ENCODE results near the gene BHLHE41. TPM values are rescaled to one million over a fixed set of nuclear protein-coding genes. Genes with fewer than 3 reads are reported as not detected.
A peak's percentile ranks its signal among the peaks of the same experiment; 100 is the strongest.

BHLHE41 gene
- total RNA-seq, 1 experiment from 2014 or later, result 81.0 TPM

DNA sequence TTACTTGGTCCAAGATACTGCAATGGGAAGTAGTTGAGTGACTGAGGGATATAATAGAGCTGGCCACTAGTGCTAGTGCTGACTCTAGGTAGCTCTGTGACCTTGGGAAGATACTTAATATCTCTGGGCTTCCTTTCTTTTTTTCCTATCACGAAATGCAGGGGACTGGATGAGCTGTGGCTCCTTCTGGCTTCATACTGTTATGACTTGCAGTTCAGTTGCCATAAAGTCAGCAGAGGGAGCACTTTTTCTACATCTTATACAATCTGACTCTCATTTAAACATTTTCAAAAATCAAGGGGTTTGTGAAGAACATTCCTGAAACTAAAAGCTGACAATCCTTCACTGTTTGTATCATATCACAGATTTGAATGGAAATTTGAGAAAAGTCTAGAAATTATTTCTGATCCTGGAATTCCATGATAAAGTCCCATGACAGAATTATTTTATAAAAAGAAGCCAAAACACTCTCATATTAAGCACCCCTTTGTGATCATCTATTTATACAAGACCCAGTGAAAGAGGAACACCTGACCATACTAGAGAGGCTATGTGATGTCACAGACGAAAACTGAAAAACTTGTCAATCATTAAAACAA lies 5.3 kb downstream of the BHLHE41 start:
- Histone ChIP-seq H3K9me2 (replicated peaks; ENCODE audit: low read length) (no peaks in the 10 kb centered on the region), H3K79me2 (ENCODE audit: low read length) (peaks cover 54% of the 10 kb centered on the region), H3K4me3 (ENCODE audit: low read length) (peak overlapping the region; percentile 77), H3K9me3 (ENCODE audit: low read length) (no peaks in the 10 kb centered on the region), H3K9ac (ENCODE audit: low read length) (peak overlapping the region; percentile 90), H3F3A (ENCODE audit: low read length, unreplicated experiment) (peaks cover 7% of the 10 kb centered on the region), H3K4me1 (ENCODE audit: insufficient read depth, low read length) (peaks cover 54% of the 10 kb centered on the region), H3K27me3 (ENCODE audit: low read length) (no peaks in the 10 kb centered on the region), H3K4me2 (ENCODE audit: low read length) (peak overlapping the region; percentile 92), H3K27ac (ENCODE audit: low read length) (peak overlapping the region; percentile 74), H3K36me3 (ENCODE audit: low read depth, low read length) (peaks cover 29% of the 10 kb centered on the region), H2AFZ (ENCODE audit: low read length) (no peak overlapping the region), H4K20me1 (ENCODE audit: low read length) (no peaks in the 10 kb centered on the region)
- ATAC-seq (peak; percentile 23), DNase-seq (peak; percentile 88)
- ChIA-PET POLR2A (ENCODE audit: unreplicated experiment) (interaction anchor here (0.6 kb wide), 2 partner anchors 670 to 703 kb away, joined by 3 read pairs; no protein-coding TSS in a partner anchor), CTCF (interaction anchor here (0.6 to 2.3 kb wide), 15 partner anchors 25 to 730 kb away, joined by 3 to 19 read pairs (median 4); partner anchors contain the start of gene SSPN)
- no TSS peak for BruUV-seq (replicated peaks)
- TF ChIP-seq, protein P1, sequence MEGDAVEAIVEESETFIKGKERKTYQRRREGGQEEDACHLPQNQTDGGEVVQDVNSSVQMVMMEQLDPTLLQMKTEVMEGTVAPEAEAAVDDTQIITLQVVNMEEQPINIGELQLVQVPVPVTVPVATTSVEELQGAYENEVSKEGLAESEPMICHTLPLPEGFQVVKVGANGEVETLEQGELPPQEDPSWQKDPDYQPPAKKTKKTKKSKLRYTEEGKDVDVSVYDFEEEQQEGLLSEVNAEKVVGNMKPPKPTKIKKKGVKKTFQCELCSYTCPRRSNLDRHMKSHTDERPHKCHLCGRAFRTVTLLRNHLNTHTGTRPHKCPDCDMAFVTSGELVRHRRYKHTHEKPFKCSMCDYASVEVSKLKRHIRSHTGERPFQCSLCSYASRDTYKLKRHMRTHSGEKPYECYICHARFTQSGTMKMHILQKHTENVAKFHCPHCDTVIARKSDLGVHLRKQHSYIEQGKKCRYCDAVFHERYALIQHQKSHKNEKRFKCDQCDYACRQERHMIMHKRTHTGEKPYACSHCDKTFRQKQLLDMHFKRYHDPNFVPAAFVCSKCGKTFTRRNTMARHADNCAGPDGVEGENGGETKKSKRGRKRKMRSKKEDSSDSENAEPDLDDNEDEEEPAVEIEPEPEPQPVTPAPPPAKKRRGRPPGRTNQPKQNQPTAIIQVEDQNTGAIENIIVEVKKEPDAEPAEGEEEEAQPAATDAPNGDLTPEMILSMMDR (conservative IDR thresholded peaks at IDR 0.05; ENCODE audit: low read depth, low read length), result peak; percentile 94
- TF ChIP-seq EZH2 (IDR thresholded peaks at IDR 0.05; ENCODE audit: low read length, unreplicated experiment) (no peak), EZH2phosphoT487 (IDR thresholded peaks at IDR 0.05; ENCODE audit: borderline replicate concordance, low read length) (no peak)
- intact Hi-C loops (cut with micrococcal nuclease), result loop anchor here (1.0 to 10.0 kb wide), 7 partner anchors 22 to 532 kb away; no protein-coding TSS in a partner anchor

DNA sequence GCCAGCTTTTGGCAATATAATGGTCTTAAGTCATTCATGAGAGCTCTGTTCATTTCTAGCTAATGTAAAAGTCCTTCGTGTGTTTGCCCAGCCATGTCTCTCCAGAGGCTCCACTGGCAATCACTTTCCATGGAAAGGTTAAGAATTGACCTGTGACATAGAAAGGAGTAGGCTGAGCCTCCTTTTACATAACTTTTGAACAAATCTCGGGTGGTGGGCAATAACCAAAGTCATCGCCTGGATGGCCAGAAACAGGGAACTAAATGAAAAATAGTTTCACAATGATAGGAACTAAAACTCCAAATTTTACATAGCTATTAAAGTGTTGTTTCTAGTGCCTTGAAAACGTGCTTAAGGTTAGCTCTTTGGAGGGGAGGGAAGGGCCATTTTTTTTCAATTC lies 6.5 kb downstream of the BHLHE41 start:
- Histone ChIP-seq H3F3A (ENCODE audit: low read length, unreplicated experiment) (peaks cover 7% of the 10 kb centered on the region), H3K4me2 (ENCODE audit: low read length) (no peak overlapping the region), H3K36me3 (ENCODE audit: low read depth, low read length) (peaks cover 22% of the 10 kb centered on the region), H3K27me3 (ENCODE audit: low read length) (no peaks in the 10 kb centered on the region), H3K9ac (ENCODE audit: low read length) (no peak overlapping the region), H3K4me1 (ENCODE audit: insufficient read depth, low read length) (peaks cover 61% of the 10 kb centered on the region), H3K4me3 (ENCODE audit: low read length) (no peak overlapping the region), H3K9me3 (ENCODE audit: low read length) (no peaks in the 10 kb centered on the region), H3K9me2 (replicated peaks; ENCODE audit: low read length) (no peaks in the 10 kb centered on the region), H4K20me1 (ENCODE audit: low read length) (no peaks in the 10 kb centered on the region), H3K79me2 (ENCODE audit: low read length) (peaks cover 42% of the 10 kb centered on the region), H3K27ac (ENCODE audit: low read length) (no peak overlapping the region), H2AFZ (ENCODE audit: low read length) (no peak overlapping the region)
- no TSS peak for BruUV-seq (replicated peaks)
- DNase-seq (no peak), ATAC-seq (no peak)
- TF ChIP-seq EZH2 (IDR thresholded peaks at IDR 0.05; ENCODE audit: low read length, unreplicated experiment), result no peak
- TF ChIP-seq, protein P1 (conservative IDR thresholded peaks at IDR 0.05; ENCODE audit: low read depth, low read length), result no peak
- TF ChIP-seq EZH2phosphoT487 (IDR thresholded peaks at IDR 0.05; ENCODE audit: borderline replicate concordance, low read length), result no peak
- intact Hi-C loops (cut with micrococcal nuclease), result loop anchor here (5.0 to 10.0 kb wide), 2 partner anchors 156 to 406 kb away; no protein-coding TSS in a partner anchor
- ChIA-PET CTCF (interaction anchor here (0.6 to 2.3 kb wide), 6 partner anchors 10 to 583 kb away, joined by 3 to 19 read pairs (median 4); no protein-coding TSS in a partner anchor), POLR2A (ENCODE audit: unreplicated experiment) (interaction anchor here (0.5 to 0.7 kb wide), 2 partner anchors 10 to 283 kb away, joined by 3 read pairs; no protein-coding TSS in a partner anchor)

All from PC-3 (cell line).